Left hindlimb (tissue), 1 donor: ENCODE data around the gene RAD18.

Source experiments
- DNase-seq: peaks from one replicate; pipeline ENCODE4 v3.0.0-alpha.2; 2018

RAD18 gene

GRCh38 chr3:8962226-8962861 is 928 bp downstream of the RAD18 start:
- no peak for DNase-seq

- no peak for DNase-seq
Measured at GRCh38 chr3:8959668-8960067, 3.6 kb downstream of the RAD18 start.

GRCh38 chr3:8954938-8955763 is 8.1 kb downstream of the RAD18 start:
- DNase-seq: no peak

DNA sequence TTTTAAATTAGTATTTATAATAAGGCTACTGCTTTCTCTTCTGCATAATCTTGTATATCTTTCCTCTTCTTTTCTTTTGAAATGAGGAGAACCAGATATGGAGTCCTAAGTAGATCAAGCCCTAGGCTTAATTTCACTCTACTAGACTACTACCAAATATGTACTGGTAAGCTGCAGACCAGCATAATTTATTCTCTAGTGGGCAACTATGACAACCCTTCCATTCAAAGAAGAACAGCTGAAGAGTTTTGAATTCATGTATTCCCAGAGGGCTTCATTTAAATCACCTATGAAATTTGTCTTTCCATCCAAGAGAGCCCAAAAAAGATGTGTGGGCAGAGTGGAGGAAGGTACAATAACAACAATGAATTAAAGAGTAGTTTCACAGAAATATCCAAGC is 10.0 kb downstream of the RAD18 start:
- no peak for DNase-seq

- DNase-seq: no peak
Measured at GRCh38 chr3:8952130-8952529, 11.1 kb downstream of the RAD18 start.

DNA sequence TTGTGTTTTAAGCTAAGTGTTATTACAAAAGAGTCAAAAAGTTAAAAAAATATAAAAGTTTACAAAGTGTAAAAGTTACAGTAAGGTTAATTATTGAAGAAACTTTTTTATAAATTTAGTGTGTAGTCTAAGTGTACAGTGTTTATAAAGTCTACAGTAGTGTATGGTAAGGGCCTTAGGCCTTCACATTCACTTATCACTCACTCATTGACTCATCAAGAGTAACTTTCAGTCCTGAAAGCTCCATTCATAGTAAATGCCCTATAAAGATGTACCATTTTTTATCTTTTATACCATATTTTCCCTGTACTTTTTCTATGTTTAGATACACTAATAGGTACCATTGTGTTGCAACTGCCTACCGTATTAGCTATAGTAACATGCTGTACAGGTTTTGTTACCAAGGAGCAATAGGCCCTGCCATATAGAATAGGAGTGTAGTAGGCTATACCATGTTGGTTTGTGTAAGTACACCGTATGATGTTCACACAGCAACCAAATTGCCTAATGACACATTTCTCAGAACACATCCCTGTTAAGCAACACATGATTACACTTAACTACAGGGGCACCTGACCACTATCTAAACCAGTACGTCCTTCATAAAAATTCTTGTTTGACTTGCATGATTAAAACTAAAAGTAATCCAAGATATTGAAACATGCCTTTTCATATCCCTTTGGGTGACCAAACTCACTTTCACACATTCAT is 17.2 kb downstream of the RAD18 start:
- DNase-seq: no peak

DNA sequence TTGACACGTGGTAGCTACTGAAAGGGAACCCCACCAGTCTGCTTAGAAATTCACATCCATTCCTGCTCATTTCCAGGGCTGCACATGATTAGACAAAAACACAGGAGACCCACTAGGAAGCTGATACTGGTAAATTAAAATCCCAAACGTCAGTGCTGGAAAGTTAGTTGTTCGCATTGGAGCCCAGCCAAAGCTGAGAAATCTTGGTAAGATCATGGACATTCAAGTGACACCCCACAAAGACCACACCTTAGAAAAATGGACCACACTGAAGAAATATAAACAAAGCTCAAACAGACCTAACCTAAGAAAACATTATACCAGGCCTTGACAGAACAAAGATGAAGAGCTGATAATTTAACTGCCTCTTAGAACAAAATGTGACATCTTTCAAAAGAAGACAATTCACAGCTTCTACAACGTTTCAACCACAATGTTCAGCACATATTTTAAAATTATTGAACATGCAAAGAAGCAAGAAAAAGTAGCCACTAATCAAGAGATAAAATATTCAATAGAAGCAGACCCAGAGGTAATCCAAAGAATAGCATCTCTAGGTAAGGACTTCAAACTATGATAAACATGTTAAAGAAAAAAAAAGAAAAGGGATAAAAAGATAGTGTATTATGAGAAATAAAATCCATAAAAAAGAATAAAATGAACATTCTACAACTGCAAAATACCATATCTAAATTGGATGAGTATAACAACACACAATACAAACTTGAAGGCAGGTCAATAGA is 20.4 kb downstream of the RAD18 start:
- DNase-seq: no peak

- DNase-seq: no peak
Measured at GRCh38 chr3:8942115-8942514, 21.2 kb downstream of the RAD18 start.

- no peak for DNase-seq
Measured at GRCh38 chr3:8938021-8938420, 25.3 kb downstream of the RAD18 start.

- DNase-seq: no peak
Measured at GRCh38 chr3:8937064-8938020, 25.9 kb downstream of the RAD18 start.

DNA sequence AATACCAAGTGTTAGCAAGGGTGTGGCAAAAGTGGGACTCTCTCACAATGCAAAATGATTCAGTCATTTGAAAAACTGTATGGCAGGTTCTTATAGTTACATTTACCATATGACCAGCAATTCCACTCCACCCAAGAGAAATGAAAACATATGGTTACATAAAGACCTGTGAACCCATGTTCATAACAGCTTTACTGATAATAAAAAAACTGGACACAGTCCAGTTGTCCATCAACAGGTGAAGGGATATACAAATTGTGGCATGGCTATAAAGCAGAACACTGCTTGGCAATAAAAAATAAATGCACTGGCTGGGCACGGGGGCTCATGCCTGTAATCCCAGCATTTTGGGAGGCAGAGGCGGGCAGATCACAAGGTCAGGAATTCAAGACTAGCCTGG is 30.8 kb downstream of the RAD18 start:
- no peak for DNase-seq

GRCh38 chr3:8931342-8931741 is 31.9 kb downstream of the RAD18 start:
- DNase-seq: no peak

DNA sequence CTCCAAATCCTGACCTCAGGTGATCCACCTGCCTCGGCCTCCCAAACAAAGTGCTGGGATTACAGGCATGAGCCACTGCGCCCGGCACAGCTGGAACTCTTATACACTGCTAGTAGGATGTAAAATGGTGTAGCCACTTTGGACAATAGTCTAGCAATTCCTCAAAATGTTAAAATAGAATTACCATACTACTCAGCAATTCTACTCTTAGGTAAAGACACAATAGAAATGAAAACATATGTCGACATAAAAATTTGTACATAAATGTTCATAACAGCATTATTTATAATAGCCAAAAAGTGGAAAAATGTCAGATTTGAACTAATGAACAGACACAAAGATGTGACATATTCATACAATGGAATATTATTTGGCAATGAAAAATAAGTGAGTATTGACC is 33.4 kb downstream of the RAD18 start:
- no peak for DNase-seq

- DNase-seq: no peak
Measured at GRCh38 chr3:8914491-8914890, 48.8 kb downstream of the RAD18 start.

- no peak for DNase-seq
Measured at GRCh38 chr3:8911781-8912180, 51.5 kb downstream of the RAD18 start.

DNA sequence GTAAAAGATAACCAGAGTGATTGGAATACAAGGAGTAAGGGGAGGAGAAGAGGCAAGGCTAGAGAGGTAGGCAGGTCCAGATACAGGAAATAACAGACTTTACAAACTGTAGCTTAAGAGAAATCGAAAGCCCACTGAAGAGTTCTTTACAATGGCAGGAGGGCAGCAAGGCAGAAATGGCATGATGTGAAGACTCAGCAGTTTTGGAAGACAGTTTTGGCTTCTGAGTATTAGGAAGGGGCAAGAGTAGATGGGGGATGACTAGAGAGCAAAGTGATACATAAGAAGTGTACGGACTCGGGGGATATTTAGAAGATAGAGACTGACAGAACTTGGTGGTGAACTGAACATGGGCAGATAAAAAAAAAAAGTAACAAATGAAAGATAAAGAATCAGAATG is 54.1 kb downstream of the RAD18 start:
- DNase-seq: no peak

DNA sequence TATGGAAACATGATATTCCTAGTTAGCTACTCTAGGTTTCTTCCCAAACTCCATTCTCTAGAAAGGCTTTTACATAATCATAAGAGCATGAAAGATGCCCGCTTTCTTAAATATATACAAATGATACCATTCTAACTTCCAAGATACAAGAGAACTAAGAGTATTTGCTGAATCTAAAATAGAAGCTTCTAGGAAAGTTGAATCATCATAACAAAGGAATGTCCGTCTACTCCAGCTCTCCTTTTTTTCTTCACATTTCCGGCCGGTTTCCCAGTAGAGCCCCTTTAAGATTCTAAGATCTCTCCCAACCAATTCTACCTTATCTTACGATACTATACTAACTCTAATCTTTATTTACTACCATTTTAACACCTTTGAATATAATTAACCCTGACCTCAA is 60.1 kb downstream of the RAD18 start:
- no peak for DNase-seq

DNA sequence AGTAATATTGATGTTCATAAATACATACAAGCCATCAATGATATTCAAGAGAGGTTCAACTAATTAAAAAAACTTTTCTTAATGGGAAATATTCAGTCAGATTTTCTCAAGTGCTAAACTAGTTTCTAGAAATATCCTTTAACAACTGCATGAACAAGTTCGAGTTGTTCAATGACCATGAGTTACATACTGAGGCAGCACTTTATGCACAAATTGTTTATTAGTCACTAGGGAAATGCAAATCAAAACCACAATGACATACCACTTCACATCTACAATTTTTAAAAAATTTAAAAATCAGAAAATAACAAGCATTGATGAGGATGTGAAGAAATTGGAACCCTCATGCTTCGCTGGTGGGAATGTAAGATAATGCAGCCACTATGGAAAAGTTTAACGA is 62.4 kb downstream of the RAD18 start:
- DNase-seq: no peak

- DNase-seq: no peak
Measured at GRCh38 chr3:8899876-8900460, 63.3 kb downstream of the RAD18 start.

DNA sequence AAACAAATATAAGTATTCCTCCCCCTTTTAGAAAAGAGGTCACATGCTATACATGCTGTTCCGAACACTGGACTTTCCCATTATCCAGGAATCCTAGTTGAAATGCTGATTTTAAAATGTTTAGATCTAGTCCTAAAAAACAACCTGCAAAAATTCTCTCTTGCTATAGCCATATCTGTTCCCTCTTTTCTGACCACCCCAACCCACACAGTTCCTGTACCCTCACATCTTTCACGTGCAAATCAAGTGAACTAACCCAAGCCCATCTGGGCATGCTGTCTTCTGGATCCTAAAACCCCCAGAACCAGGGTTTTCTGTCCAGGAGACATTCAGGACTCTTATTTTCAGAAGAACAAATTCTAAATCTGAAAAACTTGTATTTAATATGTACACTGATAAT is 67.4 kb downstream of the RAD18 start:
- DNase-seq: no peak

DNA sequence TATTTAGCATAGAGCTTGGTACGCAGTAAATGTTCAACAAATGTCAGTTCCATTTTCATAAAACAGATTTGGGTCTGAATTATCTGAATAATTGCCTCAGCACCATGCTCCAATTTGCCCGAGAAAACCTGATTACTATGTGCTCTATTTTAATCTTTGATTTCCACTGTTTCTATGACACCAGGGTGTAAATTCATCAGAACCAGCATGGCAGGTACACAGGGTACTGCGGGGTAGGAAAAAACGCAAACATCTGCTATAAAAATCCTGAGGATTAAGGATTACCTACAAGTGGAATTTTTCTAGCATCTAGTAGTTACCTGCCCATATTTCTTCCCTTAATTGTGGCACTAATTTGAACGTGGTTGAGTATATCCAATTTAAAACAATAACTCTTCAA is 70.3 kb downstream of the RAD18 start:
- DNase-seq: no peak

DNA sequence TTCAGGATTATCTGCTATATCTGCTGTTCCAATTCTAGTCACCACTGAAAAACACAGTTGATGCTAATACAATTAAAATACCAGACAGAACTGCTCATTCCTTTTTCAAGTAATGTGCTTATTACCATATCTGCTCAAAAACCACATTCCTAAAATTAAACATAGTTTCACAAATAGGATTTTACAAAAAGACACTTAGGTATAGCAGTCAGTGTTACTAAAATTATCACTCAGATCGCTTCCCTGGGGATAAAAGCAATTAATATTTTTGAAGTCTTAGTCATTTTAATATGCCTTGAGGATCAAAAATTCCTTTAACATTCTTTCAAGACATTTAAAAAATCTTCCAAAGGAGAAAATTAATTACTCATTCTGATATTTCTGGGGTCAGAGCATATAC is 71.5 kb downstream of the RAD18 start:
- no peak for DNase-seq
